ENCODE results near the gene HOXD12. TPM values are rescaled to one million over a fixed set of nuclear protein-coding genes. Genes with fewer than 3 reads are reported as not detected.

The HOXD12 gene
- total RNA-seq, 1 donor from 2014 or later, result not detected

GRCh38 chr2:176089843-176090395, 9.7 kb upstream of the HOXD12 start:
- intact Hi-C loops (cut with DNase I), result loop anchor here (5.0 kb wide), 1 partner anchor 403 kb away; no protein-coding TSS in a partner anchor
- ATAC-seq (ENCODE audit: poor library complexity), result no peak
- DNase-seq, result no peak

- ATAC-seq (ENCODE audit: poor library complexity) (no peak), DNase-seq (no peak)
- intact Hi-C loops (cut with DNase I), result no loop called here
These were observed 8.7 kb upstream of the HOXD12 start for GRCh38 chr2:176090862-176091261.

- intact Hi-C loops (cut with DNase I), result no loop called here
- ATAC-seq (ENCODE audit: poor library complexity), result no peak
- DNase-seq, result no peak
These were observed 8.0 kb upstream of the HOXD12 start for GRCh38 chr2:176091329-176092258.

- ATAC-seq (ENCODE audit: poor library complexity) (no peak), DNase-seq (no peak)
- intact Hi-C loops (cut with DNase I), result no loop called here
These were observed 7.1 kb upstream of the HOXD12 start, which contains the start of gene HOXD13 for GRCh38 chr2:176092270-176093144. Gene HOXD13, plus strand, starts transcription at chr2:176092721. Its CDS starts 170 bp downstream, at chr2:176092891.

- no peak for ATAC-seq (ENCODE audit: poor library complexity)
- intact Hi-C loops (cut with DNase I), result no loop called here
- DNase-seq, result no peak
These were observed 6.3 kb upstream of the HOXD12 start for GRCh38 chr2:176093145-176093897.

- DNase-seq, result no peak
- ATAC-seq (ENCODE audit: poor library complexity), result no peak
- intact Hi-C loops (cut with DNase I), result no loop called here
These were observed 5.7 kb upstream of the HOXD12 start for GRCh38 chr2:176093898-176094249.

GRCh38 chr2:176094349-176094748, 5.2 kb upstream of the HOXD12 start:
- intact Hi-C loops (cut with DNase I), result no loop called here
- no peak for ATAC-seq (ENCODE audit: poor library complexity)
- DNase-seq, result no peak

GRCh38 chr2:176095421-176095820, 4.2 kb upstream of the HOXD12 start:
- ATAC-seq (ENCODE audit: poor library complexity), result no peak
- intact Hi-C loops (cut with DNase I), result loop anchor here (5.0 kb wide), 1 partner anchor 728 kb away; no protein-coding TSS in a partner anchor
- no peak for DNase-seq

- intact Hi-C loops (cut with DNase I), result loop anchor here (5.0 kb wide), 1 partner anchor 729 kb away; no protein-coding TSS in a partner anchor
- DNase-seq, result no peak
- no peak for ATAC-seq (ENCODE audit: poor library complexity)
These were observed 3.2 kb upstream of the HOXD12 start for GRCh38 chr2:176096243-176096985.

GRCh38 chr2:176096986-176097819, 2.4 kb upstream of the HOXD12 start:
- peak; percentile 94 for ATAC-seq (ENCODE audit: poor library complexity)
- peak; percentile 72 for DNase-seq
- intact Hi-C loops (cut with DNase I), result loop anchor here (5.0 kb wide), 1 partner anchor 730 kb away; no protein-coding TSS in a partner anchor

GRCh38 chr2:176097820-176098365, 1.7 kb upstream of the HOXD12 start:
- intact Hi-C loops (cut with DNase I), result loop anchor here (5.0 kb wide), 1 partner anchor 731 kb away; no protein-coding TSS in a partner anchor
- ATAC-seq (ENCODE audit: poor library complexity) (no peak), DNase-seq (no peak)

- DNase-seq (no peak), ATAC-seq (ENCODE audit: poor library complexity) (peak; percentile 10)
- intact Hi-C loops (cut with DNase I), result loop anchor here (5.0 kb wide), 1 partner anchor 731 kb away; no protein-coding TSS in a partner anchor
These were observed 1.0 kb upstream of the HOXD12 start for GRCh38 chr2:176098366-176099158.

- intact Hi-C loops (cut with DNase I), result loop anchor here (5.0 kb wide), 1 partner anchor 732 kb away; no protein-coding TSS in a partner anchor
- DNase-seq, result no peak
- ATAC-seq (ENCODE audit: poor library complexity), result no peak
These were observed 352 bp upstream of the HOXD12 start for GRCh38 chr2:176099159-176099727.

- DNase-seq (no peak), ATAC-seq (ENCODE audit: poor library complexity) (no peak)
- intact Hi-C loops (cut with DNase I), result no loop called here
These were observed 1.0 kb downstream of the HOXD12 start for GRCh38 chr2:176100547-176101140.

Measured in Right ventricle myocardium superior (tissue), 1 donor.